ENCODE results near the gene PUSL1.

GRCh38 chr1:1344655-1345361 is 36.4 kb downstream of the PUSL1 start:
- TF ChIP-seq SIN3A (IDR thresholded peaks at IDR 0.05; ENCODE audit: borderline replicate concordance, insufficient read depth, low read length) (no peak), TAF1 (IDR thresholded peaks at IDR 0.05; ENCODE audit: borderline replicate concordance, insufficient read depth, low read length) (no peak), REST (IDR thresholded peaks at IDR 0.05; ENCODE audit: insufficient read depth in 1 of 2, low read depth in 2 of 2, low read length in 2 of 2) (no peak), POLR2AphosphoS5 (IDR thresholded peaks at IDR 0.05; ENCODE audit: low read depth, low read length) (no peak), FOXP2 (optimal IDR thresholded peaks at IDR 0.05; ENCODE audit: borderline replicate concordance, extremely low read depth, extremely low read length, insufficient read depth) (no peak)
